Tibial artery (tissue), 4 donors: Measurements from ENCODE around the gene ECSCR.

Experiments used
- DNase-seq, 2 donors: peaks; one replicate each; pipeline ENCODE4 v3.0.0-alpha.2; 2019
- H3K27ac ChIP-seq, 2 donors: fragments of 200-600 bp; sonication (generic) in 1 of 2; 1 replicate in 1 of 2; 2 replicates in 1 of 2; pipeline ENCODE4 v1.5.1; 2018 to 2019; ENCODE audit warnings: mild to moderate bottlenecking in 1 of 2
- H3K27me3 ChIP-seq, 2 donors: fragments of 200-600 bp; sonication (generic) in 1 of 2; one replicate each; pipeline versions ENCODE4 v1.5.1 to v1.6.0; 2016 to 2019
- H3K36me3 ChIP-seq, 3 donors: fragments of 200-600 bp; sonication (generic) in 2 of 3; one replicate each; pipeline ENCODE4 v1.5.1; 2016 to 2019; ENCODE audit warnings: mild to moderate bottlenecking in 2 of 3
- H3K4me1 ChIP-seq, 4 donors: fragments of 200-600 bp; sonication (generic) in 2 of 4; 1 replicate in 3 of 4; 2 replicates in 1 of 4; pipeline ENCODE4 v1.5.1; 2016 to 2019
- H3K4me3 ChIP-seq, 2 donors: fragments of 200-600 bp; sonication (generic) in 1 of 2; 1 replicate in 1 of 2; 2 replicates in 1 of 2; pipeline ENCODE4 v1.5.1; 2018 to 2019; ENCODE audit warnings: mild to moderate bottlenecking in 2 of 2
- H3K9me3 ChIP-seq, 3 donors: fragments of 200-600 bp; sonication (generic) in 1 of 3; one replicate each; pipeline ENCODE4 v1.5.1; 2016 to 2019
- CTCF ChIP-seq, 2 experiments: fragments of 200-600 bp in 1 of 2; fragments of 450-650 bp in 1 of 2; IDR thresholded peaks; one replicate each; pipeline ENCODE4 v1.5.1; 2017 to 2019; ENCODE audit warnings: antibody characterized with exemption in 2 of 2, mild to moderate bottlenecking in 1 of 2, moderate library complexity in 1 of 2
- intact Hi-C: fragments of 100-400 bp; cut with DNase I; formaldehyde crosslinking; loops from one replicate; pipeline ENCODE4 v1.15.0; 2023; ENCODE audit warnings: low total_unique reads

The ECSCR gene

GRCh38 chr5:139457653-139458306 lies 4.8 kb downstream of the ECSCR start:
- intact Hi-C loops, result no loop called here
- H3K27me3 ChIP-seq, result no peaks in the 10 kb centered on the region
- H3K36me3 ChIP-seq, result no peaks in the 10 kb centered on the region
- no peak overlapping the region for H3K4me3 ChIP-seq
- no peaks in the 10 kb centered on the region for H3K9me3 ChIP-seq
- TF ChIP-seq CTCF (IDR thresholded peaks at IDR 0.05), result no peak
- no peak overlapping the region for H3K27ac ChIP-seq
- no peak for DNase-seq
- H3K4me1 ChIP-seq, result no peaks in the 10 kb centered on the region

GRCh38 chr5:139457241-139457640 lies 5.3 kb downstream of the ECSCR start:
- Histone ChIP-seq H3K9me3 (no peaks in the 10 kb centered on the region), H3K4me1 (no peaks in the 10 kb centered on the region), H3K27ac (no peak overlapping the region), H3K4me3 (no peak overlapping the region), H3K27me3 (no peaks in the 10 kb centered on the region), H3K36me3 (no peaks in the 10 kb centered on the region)
- no peak for TF ChIP-seq CTCF (IDR thresholded peaks at IDR 0.05)
- no peak for DNase-seq
- intact Hi-C loops, result no loop called here

- Histone ChIP-seq H3K27ac (no peak overlapping the region), H3K4me3 (no peak overlapping the region), H3K9me3 (no peaks in the 10 kb centered on the region), H3K36me3 (no peaks in the 10 kb centered on the region), H3K27me3 (no peaks in the 10 kb centered on the region), H3K4me1 (no peaks in the 10 kb centered on the region)
- no peak for TF ChIP-seq CTCF (IDR thresholded peaks at IDR 0.05)
- intact Hi-C loops, result no loop called here
- no peak for DNase-seq
Observed at GRCh38 chr5:139456776-139457175, 5.8 kb downstream of the ECSCR start.

GRCh38 chr5:139454568-139455290 lies 7.8 kb downstream of the ECSCR start:
- intact Hi-C loops, result no loop called here
- H3K36me3 ChIP-seq, result no peaks in the 10 kb centered on the region

More at GRCh38 chr5:139454568-139455290, 7.8 kb downstream of the ECSCR start:
- Histone ChIP-seq H3K27me3 (no peaks in the 10 kb centered on the region), H3K27ac (no peak overlapping the region), H3K4me3 (no peak overlapping the region), H3K4me1 (no peaks in the 10 kb centered on the region), H3K9me3 (no peaks in the 10 kb centered on the region)
- no peak for TF ChIP-seq CTCF (IDR thresholded peaks at IDR 0.05)
- DNase-seq, result no peak
